Activated CD4-positive, CD25-positive, alpha-beta regulatory T cell treated with anti-CD3 and anti-CD28 coated beads, Interleukin-2, amount 50 U/mL, for 72 hours (primary cell): ENCODE measurements around the gene NPL.

Experiments used
- DNase-seq: peaks from one replicate; pipeline ENCODE4 v3.0.0; 2021

NPL gene

GRCh38 chr1:182779530-182779929, 10.0 kb upstream of the NPL start:
- DNase-seq: no peak

DNA sequence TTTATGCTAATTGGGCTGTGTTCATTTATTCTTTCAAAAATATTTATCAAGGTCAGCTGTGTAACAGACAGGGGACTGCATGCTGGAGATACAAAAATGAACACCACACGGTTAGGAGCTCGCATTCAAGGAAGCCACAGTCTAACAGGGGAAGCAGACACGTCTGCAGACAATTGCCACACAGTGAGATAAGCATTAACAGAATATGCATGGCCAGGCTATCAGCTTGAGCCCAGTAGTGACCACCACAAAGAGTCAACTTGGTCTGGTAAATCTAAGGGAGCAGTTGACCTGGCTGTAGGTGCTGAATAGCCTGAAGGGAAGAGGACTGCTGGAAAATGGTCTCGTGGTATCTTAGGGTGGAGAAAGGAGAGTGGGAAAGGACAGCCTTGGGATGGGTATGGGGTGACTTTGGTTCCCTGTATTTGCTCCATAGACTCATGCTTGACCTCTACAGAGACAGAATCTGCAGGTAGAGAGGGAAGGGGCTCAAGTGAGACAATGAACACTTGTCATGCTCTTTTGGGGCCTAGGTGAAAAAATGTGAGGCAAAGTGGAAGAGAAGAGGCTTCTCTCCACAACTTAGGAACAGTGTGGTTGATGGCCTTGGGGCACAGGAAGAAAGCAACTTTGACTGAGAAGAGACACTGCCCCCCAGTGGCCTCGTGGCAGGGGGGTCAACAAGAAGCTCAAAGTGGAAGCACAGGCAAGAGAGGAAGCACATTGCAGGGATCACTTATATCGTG, 7.6 kb upstream of the NPL start:
- DNase-seq: peak; percentile 67

DNA sequence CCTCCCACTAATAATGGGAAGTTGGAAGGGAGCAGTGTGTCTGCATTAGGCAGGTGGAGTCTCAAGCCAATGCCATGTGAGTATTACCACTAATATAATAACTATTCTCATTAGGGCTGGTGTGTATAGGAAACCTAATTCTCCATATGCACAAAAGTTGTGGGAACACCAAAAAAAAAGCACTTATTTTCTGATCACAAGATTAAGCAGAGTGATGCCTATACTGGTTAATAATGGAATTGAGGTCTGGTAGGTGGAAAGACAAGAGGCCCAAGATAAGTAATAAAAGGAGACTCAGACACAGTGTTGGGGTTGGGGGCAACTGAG, 7.0 kb upstream of the NPL start:
- DNase-seq: no peak

GRCh38 chr1:182783068-182783467, 6.5 kb upstream of the NPL start:
- no peak for DNase-seq

- DNase-seq: no peak
Measured at GRCh38 chr1:182784556-182785171, 4.9 kb upstream of the NPL start.

GRCh38 chr1:182785181-182785580, 4.4 kb upstream of the NPL start:
- no peak for DNase-seq

- DNase-seq: peak; percentile 32
Measured at GRCh38 chr1:182786223-182786994, 3.2 kb upstream of the NPL start.

DNA sequence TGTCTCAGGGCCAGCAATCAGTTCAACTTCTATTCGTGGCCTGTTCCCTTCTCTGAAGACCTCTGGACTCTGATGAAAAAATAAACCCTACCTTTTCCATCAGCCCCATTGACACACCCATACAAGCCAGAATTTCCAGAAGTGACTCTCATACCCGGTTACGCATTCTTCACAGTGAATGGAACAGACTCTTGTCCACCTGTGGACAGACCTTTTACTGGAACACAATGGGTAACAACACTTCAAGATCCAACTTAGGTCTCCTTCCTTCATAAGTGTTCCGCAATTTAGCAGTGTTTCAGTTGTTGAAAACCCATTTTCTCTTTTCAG, 2.6 kb upstream of the NPL start:
- DNase-seq: no peak

- DNase-seq: no peak
Measured at GRCh38 chr1:182791281-182792179, 2.0 kb downstream of the NPL start.

GRCh38 chr1:182794091-182794490, 4.5 kb downstream of the NPL start:
- DNase-seq: no peak

DNA sequence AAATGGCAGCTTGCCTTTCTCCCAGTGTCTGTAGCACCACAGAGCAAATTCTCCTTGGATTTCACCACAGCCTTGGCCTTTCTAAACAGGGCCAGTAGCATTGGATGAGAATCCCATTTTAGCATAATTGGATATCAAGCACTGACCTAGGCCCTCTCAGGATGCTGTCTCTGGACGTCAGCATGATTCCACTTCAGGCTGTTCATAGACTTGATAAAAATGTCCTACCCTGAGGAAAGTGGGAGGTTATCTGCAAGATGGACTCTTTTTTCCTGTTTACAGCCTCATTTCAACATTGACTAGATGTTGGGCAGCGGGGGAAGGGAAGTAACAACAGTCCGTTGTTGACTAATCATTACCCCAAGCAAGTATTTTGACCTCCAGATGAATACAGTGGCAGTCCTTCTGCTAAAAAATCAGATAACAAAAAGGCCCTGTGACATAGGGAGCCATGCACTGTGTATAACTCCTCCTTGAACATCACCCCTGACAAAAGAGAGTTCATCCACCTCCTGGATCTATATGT, 5.2 kb downstream of the NPL start:
- no peak for DNase-seq

DNA sequence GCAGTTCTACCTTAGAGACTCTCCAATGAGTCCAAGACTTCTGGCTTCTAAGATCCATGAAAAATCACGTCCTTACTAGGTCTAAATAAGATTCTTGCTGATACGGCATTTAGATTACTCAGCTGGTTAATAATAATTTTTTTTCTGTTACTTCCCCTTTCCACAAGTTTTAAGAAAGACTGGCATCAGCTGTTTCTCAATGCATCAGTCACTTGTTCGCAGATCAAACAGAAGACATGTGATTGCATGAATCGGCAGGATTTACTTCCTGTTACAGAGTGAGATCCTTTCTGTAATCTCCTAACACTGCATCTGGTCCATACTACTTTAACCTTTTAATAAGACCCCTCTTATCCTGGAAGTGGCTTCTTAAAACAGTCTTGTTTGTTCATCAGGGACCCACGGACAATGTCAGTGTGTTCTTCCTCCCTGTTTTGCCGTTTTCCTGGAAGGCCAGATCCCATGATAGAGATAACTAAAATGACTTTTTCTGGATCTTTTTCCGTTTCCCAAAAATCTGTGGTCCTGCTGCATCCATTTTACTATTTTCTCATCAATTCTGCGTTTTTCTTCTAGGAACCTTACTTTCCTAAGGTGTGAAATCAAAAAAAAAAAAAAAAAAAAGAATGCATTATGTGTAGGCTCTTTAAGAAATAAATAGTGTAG, 6.1 kb downstream of the NPL start:
- DNase-seq: no peak

DNA sequence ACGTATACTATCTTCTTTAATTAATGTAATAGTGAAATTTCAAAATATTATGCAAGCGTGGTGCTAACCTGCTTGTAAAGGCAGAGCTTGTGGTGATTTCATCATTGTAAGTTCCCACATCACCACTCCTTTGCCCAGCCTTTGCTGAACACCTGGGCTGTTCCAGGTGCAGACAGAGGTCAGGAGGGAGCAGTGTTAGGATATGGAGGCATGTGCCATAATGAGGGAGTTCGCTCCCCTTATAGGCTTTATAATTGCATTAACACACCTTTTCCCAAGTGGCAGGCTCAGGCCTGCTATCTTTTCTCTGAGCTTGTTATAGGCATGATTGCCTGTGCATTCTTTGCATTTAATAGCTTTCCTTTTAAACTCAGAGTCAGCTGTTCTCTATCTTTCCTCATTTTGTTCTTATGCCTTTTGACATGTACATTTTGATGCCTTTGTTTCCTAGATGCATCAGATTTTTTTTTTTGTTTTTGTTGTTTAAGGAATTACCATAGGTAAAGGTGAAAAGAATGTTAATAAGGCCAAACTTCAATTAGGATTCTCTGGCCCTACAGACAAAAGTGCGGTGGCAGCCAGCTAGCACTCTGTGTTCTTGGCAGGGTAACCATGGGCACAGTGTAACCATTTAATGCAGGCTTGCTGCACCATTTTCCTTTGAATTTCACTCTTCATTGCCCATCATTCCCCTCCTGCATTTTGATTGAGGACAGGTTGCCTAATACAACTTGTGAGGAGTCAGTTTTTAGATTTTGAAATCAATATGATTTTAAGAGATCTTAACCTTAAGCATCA, 12.6 kb downstream of the NPL start:
- no peak for DNase-seq

- no peak for DNase-seq
Measured at GRCh38 chr1:182803846-182804245, 14.3 kb downstream of the NPL start.

GRCh38 chr1:182806015-182806678, 16.6 kb downstream of the NPL start:
- DNase-seq: no peak

GRCh38 chr1:182807907-182808306, 18.3 kb downstream of the NPL start:
- DNase-seq: no peak

GRCh38 chr1:182809414-182809957, 19.9 kb downstream of the NPL start:
- DNase-seq: no peak

GRCh38 chr1:182811975-182812722, 22.6 kb downstream of the NPL start:
- no peak for DNase-seq

- DNase-seq: no peak
Measured at GRCh38 chr1:182816863-182817262, 27.3 kb downstream of the NPL start.

- no peak for DNase-seq
Measured at GRCh38 chr1:182817802-182818201, 28.2 kb downstream of the NPL start.
